ENCODE results near the gene YIF1A. TPM values are rescaled to one million over a fixed set of nuclear protein-coding genes. Genes with fewer than 3 reads are reported as not detected.

The YIF1A gene
- polyA plus RNA-seq, 1 donor (not counting 4 experiments of a cell fraction or from before 2014, with no cell fraction given), result 80.3 TPM

DNA sequence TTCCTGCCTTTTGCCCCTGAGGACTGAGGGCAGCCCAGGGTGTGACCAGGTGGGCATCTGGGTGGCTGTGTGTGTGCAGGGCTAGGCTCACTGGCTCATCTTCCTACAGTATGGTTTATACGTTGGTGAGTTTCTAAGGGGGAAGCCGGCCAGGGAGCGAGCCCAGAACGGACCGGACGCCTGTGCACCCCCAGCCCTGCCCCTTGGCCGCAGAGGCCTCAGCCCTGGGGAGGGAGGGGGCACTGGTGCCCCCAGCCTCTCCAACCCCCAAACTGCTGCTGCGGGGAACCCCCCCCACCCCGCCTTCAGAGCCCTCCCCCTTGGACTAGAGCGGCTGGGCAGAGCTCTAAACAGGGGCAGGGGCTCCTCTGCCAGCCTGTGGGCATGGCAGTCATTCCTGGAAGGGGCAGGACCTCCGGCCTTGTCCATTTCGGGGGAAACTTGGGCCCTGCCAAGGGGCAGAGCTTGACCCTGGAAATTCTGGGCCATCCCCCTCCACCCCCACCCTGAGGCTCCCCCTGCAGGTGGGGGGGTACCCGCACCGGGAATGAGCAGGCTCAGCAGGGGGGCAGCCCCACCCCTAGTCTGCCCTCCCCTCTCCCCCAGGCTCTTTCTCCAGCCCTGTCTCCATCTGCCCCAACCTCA lies 5.4 kb downstream of the YIF1A start:
- FAIRE-seq (no peak), DNase-seq (ENCODE audit: low read depth, low spot score) (no peak)
- Histone ChIP-seq H3K27ac (ENCODE audit: control insufficient read depth, insufficient read depth, low read length) (no peak overlapping the region), H3K9me3 (ENCODE audit: control insufficient read depth, low read depth, low read length) (no peaks in the 10 kb centered on the region), H4K20me1 (ENCODE audit: control insufficient read depth, extremely low read depth, insufficient read depth, low read length) (peaks cover 6% of the 10 kb centered on the region), H3K9ac (ENCODE audit: control insufficient read depth, extremely low read depth, insufficient read depth, low read length) (no peak overlapping the region), H3K4me2 (ENCODE audit: control insufficient read depth, extremely low read depth, insufficient read depth, low read depth, low read length) (no peak overlapping the region), H3K4me3 (ENCODE audit: control insufficient read depth in 2 of 3, extremely low read depth in 1 of 3, insufficient read depth in 2 of 3, low read depth in 1 of 3, low read length in 3 of 3) (no peak overlapping the region), H3K79me2 (ENCODE audit: control insufficient read depth, insufficient read depth, low read length) (peaks cover 26% of the 10 kb centered on the region), H2AFZ (ENCODE audit: control insufficient read depth, low read length) (no peak overlapping the region), H3K4me1 (ENCODE audit: control insufficient read depth, extremely low read depth, insufficient read depth, low read length) (peaks cover 9% of the 10 kb centered on the region), H3K27me3 (ENCODE audit: control insufficient read depth, extremely low read depth, insufficient read depth, low read length) (no peaks in the 10 kb centered on the region), H3K9me1 (ENCODE audit: control insufficient read depth, extremely low read depth, insufficient read depth, low read length) (no peaks in the 10 kb centered on the region), H3K36me3 (ENCODE audit: control insufficient read depth in 2 of 2, extremely low read depth in 1 of 2, insufficient read depth in 2 of 2, low read length in 2 of 2) (peaks cover 9 to 14% of the 10 kb centered on the region in 2 experiments)
- dilution Hi-C loops (cut with MboI; ENCODE audit: extremely low pct_ligation_motif_present, low sequenced_read_pairs), result no loop called here
- TF ChIP-seq EZH2 (IDR thresholded peaks at IDR 0.05; ENCODE audit: low read length), result no peak
- TF ChIP-seq, protein P1, sequence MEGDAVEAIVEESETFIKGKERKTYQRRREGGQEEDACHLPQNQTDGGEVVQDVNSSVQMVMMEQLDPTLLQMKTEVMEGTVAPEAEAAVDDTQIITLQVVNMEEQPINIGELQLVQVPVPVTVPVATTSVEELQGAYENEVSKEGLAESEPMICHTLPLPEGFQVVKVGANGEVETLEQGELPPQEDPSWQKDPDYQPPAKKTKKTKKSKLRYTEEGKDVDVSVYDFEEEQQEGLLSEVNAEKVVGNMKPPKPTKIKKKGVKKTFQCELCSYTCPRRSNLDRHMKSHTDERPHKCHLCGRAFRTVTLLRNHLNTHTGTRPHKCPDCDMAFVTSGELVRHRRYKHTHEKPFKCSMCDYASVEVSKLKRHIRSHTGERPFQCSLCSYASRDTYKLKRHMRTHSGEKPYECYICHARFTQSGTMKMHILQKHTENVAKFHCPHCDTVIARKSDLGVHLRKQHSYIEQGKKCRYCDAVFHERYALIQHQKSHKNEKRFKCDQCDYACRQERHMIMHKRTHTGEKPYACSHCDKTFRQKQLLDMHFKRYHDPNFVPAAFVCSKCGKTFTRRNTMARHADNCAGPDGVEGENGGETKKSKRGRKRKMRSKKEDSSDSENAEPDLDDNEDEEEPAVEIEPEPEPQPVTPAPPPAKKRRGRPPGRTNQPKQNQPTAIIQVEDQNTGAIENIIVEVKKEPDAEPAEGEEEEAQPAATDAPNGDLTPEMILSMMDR (optimal IDR thresholded peaks at IDR 0.05 in 1 of 3, IDR thresholded peaks at IDR 0.05 in 1 of 3, conservative IDR thresholded peaks at IDR 0.05 in 1 of 3; ENCODE audit: extremely low read depth in 1 of 3, insufficient read depth in 2 of 3, low read length in 3 of 3), result no peak

DNA sequence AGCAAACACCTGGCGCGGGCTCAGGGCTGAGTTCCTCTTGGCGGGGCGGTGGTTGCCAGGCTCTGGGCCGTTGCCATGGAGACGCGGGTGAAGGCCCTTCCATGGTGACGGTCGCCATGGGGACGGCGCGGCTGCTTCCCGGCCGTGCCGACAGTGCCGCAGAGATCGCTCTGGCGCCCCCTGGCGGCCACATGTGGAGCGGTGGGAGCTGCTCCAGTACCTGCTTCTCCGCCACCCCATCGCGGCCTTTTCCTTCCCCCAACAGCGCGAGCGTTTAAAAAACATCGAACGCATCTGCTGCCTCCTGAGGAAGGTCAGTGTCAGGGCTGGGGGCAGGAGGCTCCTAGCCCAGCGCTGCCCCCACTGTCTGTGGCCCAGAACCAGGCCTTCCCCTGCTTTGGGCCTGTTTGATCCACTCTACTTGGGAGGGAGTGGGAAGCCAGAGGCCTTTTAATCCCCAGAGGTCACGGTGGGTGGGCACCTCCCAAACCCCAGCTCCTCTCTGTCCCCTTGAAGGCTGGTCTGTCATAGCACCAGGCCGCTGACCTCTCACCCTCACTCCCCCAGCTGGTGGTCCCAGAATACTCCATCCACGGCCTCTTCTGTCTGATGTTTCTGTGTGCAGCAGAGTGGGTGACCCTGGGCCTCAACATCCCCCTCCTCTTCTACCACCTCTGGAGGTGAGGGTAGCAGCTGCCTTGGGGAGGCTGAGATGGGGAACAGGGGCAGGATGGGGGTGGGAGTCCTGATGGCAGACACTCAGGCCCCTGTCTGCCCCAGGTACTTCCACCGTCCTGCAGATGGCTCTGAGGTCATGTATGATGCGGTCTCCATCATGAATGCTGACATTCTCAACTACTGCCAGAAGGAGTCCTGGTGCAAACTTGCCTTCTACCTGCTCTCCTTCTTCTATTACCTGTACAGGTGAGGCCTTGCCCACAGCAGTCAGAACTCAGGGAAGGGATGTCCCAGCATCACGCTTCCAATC lies 6.2 kb downstream of the YIF1A start:
- dilution Hi-C loops (cut with MboI; ENCODE audit: extremely low pct_ligation_motif_present, low sequenced_read_pairs), result no loop called here
- Histone ChIP-seq H3K4me3 (ENCODE audit: control insufficient read depth in 2 of 3, extremely low read depth in 1 of 3, insufficient read depth in 2 of 3, low read depth in 1 of 3, low read length in 3 of 3) (no peak overlapping the region), H4K20me1 (ENCODE audit: control insufficient read depth, extremely low read depth, insufficient read depth, low read length) (peaks cover 6% of the 10 kb centered on the region), H3K9ac (ENCODE audit: control insufficient read depth, extremely low read depth, insufficient read depth, low read length) (no peak overlapping the region), H3K4me1 (ENCODE audit: control insufficient read depth, extremely low read depth, insufficient read depth, low read length) (peaks cover 3% of the 10 kb centered on the region), H2AFZ (ENCODE audit: control insufficient read depth, low read length) (no peak overlapping the region), H3K79me2 (ENCODE audit: control insufficient read depth, insufficient read depth, low read length) (peaks cover 18% of the 10 kb centered on the region), H3K27ac (ENCODE audit: control insufficient read depth, insufficient read depth, low read length) (no peak overlapping the region), H3K4me2 (ENCODE audit: control insufficient read depth, extremely low read depth, insufficient read depth, low read depth, low read length) (no peak overlapping the region), H3K9me1 (ENCODE audit: control insufficient read depth, extremely low read depth, insufficient read depth, low read length) (no peaks in the 10 kb centered on the region), H3K36me3 (ENCODE audit: control insufficient read depth in 2 of 2, extremely low read depth in 1 of 2, insufficient read depth in 2 of 2, low read length in 2 of 2) (peaks cover 9 to 13% of the 10 kb centered on the region in 2 experiments), H3K9me3 (ENCODE audit: control insufficient read depth, low read depth, low read length) (no peaks in the 10 kb centered on the region), H3K27me3 (ENCODE audit: control insufficient read depth, extremely low read depth, insufficient read depth, low read length) (no peaks in the 10 kb centered on the region)
- TF ChIP-seq, protein P1 (optimal IDR thresholded peaks at IDR 0.05 in 1 of 3, IDR thresholded peaks at IDR 0.05 in 1 of 3, conservative IDR thresholded peaks at IDR 0.05 in 1 of 3; ENCODE audit: extremely low read depth in 1 of 3, insufficient read depth in 2 of 3, low read length in 3 of 3), result peak; percentile 87 to 98 (median 97)
- TF ChIP-seq EZH2 (IDR thresholded peaks at IDR 0.05; ENCODE audit: low read length), result no peak
- FAIRE-seq (peak; percentile 53), DNase-seq (ENCODE audit: low read depth, low spot score) (peak; percentile 69)
